ENCODE results near the gene NEDD4L.

DNA sequence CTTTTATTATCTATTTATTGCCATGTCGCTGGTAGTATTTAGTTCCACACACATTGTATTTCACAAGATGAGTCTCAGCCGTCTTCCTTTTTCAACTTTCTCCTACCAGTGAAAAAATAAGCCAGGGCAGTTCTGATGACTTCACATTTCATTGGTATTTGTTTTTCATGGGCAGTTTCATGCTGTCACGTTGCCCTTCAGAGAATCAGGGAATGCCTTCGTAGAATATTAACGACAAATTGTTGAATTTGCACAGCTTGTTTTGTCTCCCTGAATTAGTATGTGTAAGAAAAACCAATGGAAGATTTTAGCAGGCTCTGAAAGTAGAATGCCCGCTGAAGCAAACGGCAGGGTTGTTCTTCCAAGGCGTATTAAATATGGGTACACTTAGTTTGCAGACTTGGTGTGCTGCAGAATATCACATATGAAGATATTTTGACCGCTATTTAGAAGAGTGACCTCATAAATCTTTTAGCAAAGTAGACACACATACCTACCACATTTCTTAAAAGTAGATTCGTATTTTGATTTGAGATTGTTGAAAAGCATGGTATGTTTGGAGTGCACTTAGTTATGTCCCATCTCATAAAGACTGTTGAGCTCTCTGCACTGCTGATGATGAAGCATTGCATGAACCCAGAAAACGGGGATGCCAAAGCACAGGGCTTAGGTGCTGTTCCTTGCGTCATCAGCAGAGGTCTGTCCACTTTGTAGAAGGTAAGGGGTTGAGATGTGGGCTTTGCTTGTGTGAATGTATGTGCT, 2.9 kb downstream of the NEDD4L start:
- TF ChIP-seq FOXK2 (IDR thresholded peaks at IDR 0.05) (no peak), BHLHE40 (IDR thresholded peaks at IDR 0.05; ENCODE audit: borderline replicate concordance) (no peak), TARDBP (IDR thresholded peaks at IDR 0.05) (no peak), L3MBTL2 (conservative IDR thresholded peaks at IDR 0.05) (no peak), CTBP1 (IDR thresholded peaks at IDR 0.05; ENCODE audit: borderline replicate concordance) (no peak)
- TF ChIP-seq, protein P1, sequence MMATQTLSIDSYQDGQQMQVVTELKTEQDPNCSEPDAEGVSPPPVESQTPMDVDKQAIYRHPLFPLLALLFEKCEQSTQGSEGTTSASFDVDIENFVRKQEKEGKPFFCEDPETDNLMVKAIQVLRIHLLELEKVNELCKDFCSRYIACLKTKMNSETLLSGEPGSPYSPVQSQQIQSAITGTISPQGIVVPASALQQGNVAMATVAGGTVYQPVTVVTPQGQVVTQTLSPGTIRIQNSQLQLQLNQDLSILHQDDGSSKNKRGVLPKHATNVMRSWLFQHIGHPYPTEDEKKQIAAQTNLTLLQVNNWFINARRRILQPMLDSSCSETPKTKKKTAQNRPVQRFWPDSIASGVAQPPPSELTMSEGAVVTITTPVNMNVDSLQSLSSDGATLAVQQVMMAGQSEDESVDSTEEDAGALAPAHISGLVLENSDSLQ (IDR thresholded peaks at IDR 0.05): no peak
